Hypothalamus (tissue), 51 donors: ENCODE data around the gene ZFC3H1.
"Not testable (repeated sequence)": the region's sequence is repeated elsewhere in the genome, so short reads cannot be mapped to it uniquely, and the experiment has no call there.

Experiments used
- DNase-seq, 51 donors: peaks; one replicate each; lab custom pipeline; 2025; lab: John Stamatoyannopoulos, UW

The ZFC3H1 gene

DNA sequence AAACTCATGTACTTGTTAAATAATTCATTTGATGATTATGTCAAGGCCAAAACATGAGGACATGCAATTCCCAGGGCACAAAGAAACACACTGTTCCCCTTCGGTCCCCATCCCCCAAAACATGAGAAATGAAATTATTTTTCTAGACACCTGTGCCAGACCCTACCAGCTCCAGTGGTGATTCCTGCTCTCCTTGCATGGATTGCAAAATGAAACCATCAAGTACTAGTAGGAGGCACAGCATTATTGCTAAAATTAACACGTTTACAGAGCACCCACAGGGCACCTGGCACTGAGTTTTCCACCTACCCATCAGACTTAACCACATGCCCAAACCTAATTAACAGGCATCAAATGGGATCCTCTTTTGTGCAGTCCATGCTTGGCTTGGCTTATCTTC, 76.6 kb downstream of the ZFC3H1 start:
- no peak for DNase-seq

DNA sequence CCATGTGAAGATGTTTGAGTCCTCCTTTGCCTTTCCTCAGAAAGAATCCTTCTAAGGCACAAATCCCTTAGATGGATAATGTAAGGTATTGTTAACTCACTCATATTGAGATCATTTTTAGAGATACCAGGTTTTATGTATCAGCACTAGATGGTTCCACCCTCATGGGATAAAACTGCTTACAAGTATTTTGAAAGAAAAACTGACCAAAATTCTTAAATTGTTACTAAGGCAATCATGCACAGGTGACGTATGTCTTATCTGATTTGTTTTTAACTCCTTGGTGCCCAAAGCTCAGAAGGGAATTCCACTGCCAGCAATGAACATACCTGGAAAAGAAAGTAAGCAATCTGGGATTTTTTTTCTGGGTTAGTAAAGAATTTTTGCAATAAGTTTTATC, 78.4 kb downstream of the ZFC3H1 start:
- DNase-seq = no peak

DNA sequence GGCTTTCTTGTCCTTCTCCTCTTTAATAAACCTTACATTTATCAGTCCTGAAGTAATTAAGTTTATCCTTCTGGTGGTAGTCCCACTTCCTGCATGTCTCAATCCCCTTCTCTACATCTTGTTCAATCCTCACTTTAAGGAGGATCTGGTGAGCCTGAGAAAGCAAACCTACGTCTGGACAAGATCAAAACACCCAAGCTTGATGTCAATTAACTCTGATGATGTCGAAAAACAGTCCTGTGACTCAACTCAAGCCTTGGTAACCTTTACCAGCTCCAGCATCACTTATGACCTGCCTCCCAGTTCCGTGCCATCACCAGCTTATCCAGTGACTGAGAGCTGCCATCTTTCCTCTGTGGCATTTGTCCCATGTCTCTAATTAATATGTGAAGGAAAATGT, 79.3 kb downstream of the ZFC3H1 start:
- no peak for DNase-seq

DNA sequence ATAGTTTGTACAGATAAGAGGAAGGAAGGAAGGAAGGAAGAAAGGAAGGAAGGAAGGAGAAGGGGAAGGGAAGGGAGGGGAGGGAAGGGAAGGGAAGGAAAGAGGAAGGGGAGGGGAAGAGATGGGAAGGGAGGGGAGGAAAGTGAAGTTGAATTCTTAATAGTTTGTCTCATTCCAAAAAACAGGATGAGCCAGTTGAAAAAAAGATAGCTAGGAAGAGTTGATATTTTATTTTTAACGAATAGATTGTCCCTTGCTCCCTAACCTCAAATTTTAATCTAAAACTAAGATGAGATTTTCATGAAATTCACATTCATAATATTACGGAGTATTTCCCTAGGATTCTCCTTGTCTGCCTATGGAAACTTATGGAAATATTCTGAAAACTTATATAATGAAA, 80.7 kb downstream of the ZFC3H1 start:
- no peak for DNase-seq

DNA sequence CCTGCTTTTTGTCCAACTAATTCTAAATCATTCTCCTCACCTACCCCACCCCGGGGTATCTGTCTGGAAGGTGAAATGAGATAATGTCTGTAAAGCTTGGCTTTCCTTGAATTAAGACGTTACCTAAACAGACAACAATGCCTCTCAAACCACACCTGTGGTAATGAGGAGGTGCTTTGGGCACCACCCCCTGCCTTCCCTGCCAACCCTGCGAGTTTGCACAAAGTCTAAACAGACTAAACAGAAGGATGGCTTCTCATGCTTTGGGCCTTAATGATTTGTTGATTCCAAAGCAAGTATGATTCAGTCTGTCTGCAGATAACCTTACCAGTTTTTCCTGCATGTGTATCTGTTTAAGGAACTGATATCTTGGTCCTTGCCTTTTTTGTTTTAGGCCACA, 82.4 kb downstream of the ZFC3H1 start:
- no peak for DNase-seq

DNA sequence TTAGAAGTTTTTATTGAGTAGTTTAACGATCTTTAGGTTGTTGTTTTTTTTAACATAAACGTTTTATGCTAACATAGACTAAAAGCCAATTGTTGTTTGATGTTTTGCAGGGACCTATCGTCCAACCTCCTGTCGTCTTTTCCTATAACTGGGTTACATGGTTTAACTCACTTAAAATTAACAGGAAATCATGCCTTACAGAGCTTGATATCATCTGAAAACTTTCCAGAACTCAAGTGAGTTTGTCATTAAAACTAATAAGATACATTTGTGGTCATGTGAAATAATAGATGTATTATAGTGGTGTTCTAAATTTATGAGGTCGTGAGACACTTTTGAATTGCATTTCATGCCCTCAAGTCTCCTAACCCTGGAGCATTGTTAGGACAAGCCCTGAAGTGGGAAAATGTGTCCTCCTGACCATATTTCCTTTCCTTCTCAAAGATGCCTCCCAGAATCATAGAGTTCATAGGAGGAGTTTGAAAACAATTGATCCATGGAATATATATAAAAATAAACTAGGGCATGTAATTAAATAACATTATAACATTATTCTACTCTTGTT, 84.9 kb downstream of the ZFC3H1 start:
- DNase-seq = no peak

DNA sequence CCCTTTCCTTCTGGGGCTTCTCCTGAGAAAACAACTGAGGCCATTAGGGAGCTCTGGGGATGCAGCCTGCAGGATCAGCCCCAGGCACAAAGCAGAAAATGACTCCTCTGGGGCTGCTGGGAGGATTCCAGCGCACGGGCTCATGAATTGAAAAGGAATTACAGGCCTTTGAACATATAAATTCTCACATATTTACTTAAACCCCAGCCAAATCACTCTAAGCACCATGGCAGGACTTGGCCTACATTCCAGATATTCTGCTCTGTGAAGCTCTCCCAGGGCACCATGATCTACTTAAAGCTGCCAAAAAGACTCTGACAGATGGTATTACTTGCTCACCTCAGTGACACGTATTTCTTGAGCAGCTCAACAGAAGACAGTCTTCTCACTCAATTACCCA, 87.2 kb downstream of the ZFC3H1 start:
- DNase-seq = no peak

DNA sequence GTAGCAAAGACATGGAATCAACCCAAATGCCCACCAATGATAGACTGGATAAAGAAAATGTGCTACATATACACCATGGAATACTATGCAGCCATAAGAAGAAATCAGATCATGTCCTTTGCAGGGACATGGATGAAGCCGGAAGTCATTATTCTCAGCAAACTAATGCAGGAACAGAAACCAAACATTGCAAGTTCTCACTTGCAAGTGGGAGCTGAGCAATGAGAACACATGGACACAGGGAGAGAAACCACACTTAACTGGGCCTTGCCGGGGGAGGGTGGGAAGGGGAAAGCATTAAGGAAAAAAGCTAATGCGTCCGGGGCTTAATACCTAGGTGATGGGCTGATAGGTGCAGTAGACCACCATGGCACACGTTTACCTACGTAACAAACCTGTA, 93.8 kb downstream of the ZFC3H1 start:
- DNase-seq = not testable (repeated sequence)

DNA sequence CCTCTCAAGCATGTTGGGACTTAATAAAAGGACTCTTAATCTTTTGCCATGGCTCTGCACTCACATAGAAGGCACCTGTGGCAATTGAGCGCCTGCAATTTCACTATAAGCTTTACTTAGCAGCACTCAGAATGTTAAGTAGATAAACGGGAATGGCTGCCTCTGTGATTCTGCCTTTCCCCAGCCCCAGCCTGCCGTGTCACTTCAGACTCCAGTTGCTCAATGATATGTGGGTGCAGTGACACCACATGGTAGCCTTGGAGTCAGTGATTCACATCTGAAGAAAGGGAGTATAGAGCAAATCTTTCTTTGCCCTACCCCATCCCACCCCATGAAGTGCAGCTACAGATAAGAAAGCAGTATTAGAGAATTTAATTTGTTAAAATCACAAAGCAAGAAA, 96.1 kb downstream of the ZFC3H1 start:
- DNase-seq = no peak

DNA sequence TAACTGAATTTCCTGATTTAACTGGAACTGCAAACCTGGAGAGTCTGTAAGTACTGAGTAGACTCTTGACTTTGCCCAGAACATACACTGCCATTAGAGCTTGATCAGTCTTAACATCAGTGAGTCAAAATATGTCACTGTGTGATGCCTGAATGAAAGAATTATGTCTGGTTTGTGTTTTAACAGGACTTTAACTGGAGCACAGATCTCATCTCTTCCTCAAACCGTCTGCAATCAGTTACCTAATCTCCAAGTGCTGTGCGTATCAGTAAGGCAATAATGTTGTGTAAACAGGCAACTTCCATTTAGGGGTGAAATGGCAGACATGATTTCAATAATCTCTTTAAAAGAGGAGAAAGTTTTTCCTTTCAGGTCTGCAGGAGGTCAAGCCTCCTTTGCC, 97.0 kb downstream of the ZFC3H1 start:
- no peak for DNase-seq

DNA sequence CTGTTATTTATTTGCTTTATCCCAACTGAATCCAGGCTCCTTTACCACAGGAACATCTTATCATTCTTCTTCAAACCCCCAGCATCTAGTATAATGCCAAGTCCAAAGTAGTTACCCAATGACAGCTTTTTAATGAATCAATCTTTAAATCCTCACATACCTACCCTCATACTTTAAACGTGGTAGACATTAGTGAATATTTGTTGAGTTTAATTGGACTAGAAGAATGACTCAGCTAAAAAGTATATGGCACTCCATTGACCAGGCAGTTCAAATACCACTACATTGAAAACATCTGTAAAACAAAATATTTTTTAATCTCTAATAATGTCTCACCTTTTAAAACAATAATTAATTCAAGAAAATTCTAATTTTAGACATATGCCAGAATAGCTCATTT, 98.1 kb downstream of the ZFC3H1 start:
- DNase-seq = no peak

DNA sequence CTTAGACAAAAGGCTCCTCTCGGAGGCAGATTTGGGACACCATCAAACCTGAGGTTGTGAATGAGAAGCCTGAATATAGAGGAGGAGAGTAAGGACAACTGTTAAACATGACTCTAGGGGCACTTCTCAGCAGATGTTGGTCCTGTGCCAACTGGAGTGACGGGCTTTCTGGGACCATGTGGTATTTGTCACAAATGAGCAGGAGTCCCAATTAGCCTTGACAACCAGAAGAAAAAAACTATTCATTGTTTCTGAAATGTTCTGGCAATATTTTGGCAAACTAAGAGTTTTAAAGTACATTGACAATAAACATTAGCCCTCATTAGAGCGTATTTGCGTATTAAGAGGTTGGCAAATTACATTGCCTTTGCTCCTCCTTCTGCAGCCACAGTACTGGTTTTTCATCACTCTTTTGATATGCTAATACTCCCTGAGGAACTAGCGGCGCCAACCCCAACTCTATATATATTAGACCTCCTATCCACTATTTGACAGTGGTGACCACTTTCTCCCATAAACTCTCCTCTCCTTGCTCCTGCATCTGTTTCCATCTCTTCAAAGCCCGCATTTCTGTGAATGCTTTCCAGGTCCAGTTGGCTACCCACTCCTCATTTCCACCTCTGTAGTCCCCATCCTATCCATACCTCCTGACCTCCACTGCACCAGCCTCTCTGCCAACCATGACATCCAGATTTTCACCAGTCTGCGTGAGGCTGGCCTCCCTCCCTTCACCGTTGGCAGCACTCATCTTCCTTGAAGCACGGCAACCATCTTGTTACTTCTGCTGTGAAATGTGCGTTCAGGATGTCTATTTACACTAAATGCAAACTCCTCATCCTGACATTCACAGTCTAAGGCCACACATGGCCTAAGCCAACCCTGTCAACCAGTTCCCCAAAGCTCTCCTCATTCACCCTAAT, 100.7 kb downstream of the ZFC3H1 start:
- no peak for DNase-seq
